Measurements from ENCODE around the gene FKBP1A.

FKBP1A gene

GRCh38 chr20:1319051-1319450, 73.8 kb downstream of the FKBP1A start:
- no peak for DNase-seq (ENCODE audit: low read depth in 2 of 2)

Measured in fibroblast of skin of left biceps (primary cell).